Measurements from ENCODE around the gene ERVFRD-1. TPM values are rescaled to one million over a fixed set of nuclear protein-coding genes. Genes with fewer than 3 reads are reported as not detected.

Gene ERVFRD-1
- total and polyA plus RNA-seq, 2 of the 13 experiments (the other 11 are each of a cell fraction or from before 2014, with no cell fraction given), result not detected

- 0 out of 2 replicates have a peak, but pooled peaks have one; percentile 43 for TF ChIP-seq ZSCAN31 (CRISPR knock-in tag; IDR thresholded peaks at IDR 0.05; ENCODE audit: low read depth)
- peak; percentile 57; the same call in 1 of the 2 replicates for TF ChIP-seq ZNF644 (CRISPR knock-in tag; IDR thresholded peaks at IDR 0.05; ENCODE audit: low read depth)
- no peak for TF ChIP-seq ZNF678 (CRISPR knock-in tag; IDR thresholded peaks at IDR 0.05)
- no peak for TF ChIP-seq ZNF234 (CRISPR knock-in tag; conservative IDR thresholded peaks at IDR 0.05)
- peak; percentile 72 for TF ChIP-seq NCOA2 (CRISPR knock-in tag; IDR thresholded peaks at IDR 0.05)
- no peak for TF ChIP-seq SCMH1 (CRISPR knock-in tag; IDR thresholded peaks at IDR 0.05; ENCODE audit: borderline replicate concordance)
- TF ChIP-seq REPIN1 (CRISPR knock-in tag; IDR thresholded peaks at IDR 0.05; ENCODE audit: borderline replicate concordance, low read depth), result no peak; the same call in 1 of the 2 replicates
- TF ChIP-seq PHF8 (CRISPR knock-in tag; IDR thresholded peaks at IDR 0.05), result peak; percentile 30; the same call in 1 of the 2 replicates
- TF ChIP-seq ZBTB21 (CRISPR knock-in tag; IDR thresholded peaks at IDR 0.05), result peak; percentile 85; the same call in 1 of the 2 replicates
- TF ChIP-seq ZBTB7B (CRISPR knock-in tag; IDR thresholded peaks at IDR 0.05), result peak; percentile 71
- no peak for TF ChIP-seq NR0B2 (CRISPR knock-in tag; IDR thresholded peaks at IDR 0.05)
- no peak for TF ChIP-seq DNMT1 (CRISPR knock-in tag; IDR thresholded peaks at IDR 0.05)
- TF ChIP-seq ZNF629 (CRISPR knock-in tag; conservative IDR thresholded peaks at IDR 0.05), result peak; percentile 24; the same call in 1 of the 2 replicates
- TF ChIP-seq TFDP1 (CRISPR knock-in tag; IDR thresholded peaks at IDR 0.05; ENCODE audit: borderline replicate concordance), result peak; percentile 74; the same call in 1 of the 2 replicates
- TF ChIP-seq ZSCAN9 (CRISPR knock-in tag; IDR thresholded peaks at IDR 0.05; ENCODE audit: borderline replicate concordance), result peak; percentile 57; the same call in 1 of the 2 replicates
- TF ChIP-seq ZNF20 (CRISPR knock-in tag; IDR thresholded peaks at IDR 0.05), result no peak
- TF ChIP-seq BRCA1 (CRISPR knock-in tag; IDR thresholded peaks at IDR 0.05), result no peak
- peak; percentile 17; the same call in 1 of the 2 replicates for TF ChIP-seq ERF (CRISPR knock-in tag; IDR thresholded peaks at IDR 0.05)
- TF ChIP-seq ZBTB37 (CRISPR knock-in tag; IDR thresholded peaks at IDR 0.05), result no peak
- TF ChIP-seq ZNF770 (CRISPR knock-in tag; IDR thresholded peaks at IDR 0.05), result no peak
- no peak for TF ChIP-seq CBX5 (CRISPR knock-in tag; IDR thresholded peaks at IDR 0.05; ENCODE audit: borderline replicate concordance)
- TF ChIP-seq NRL (CRISPR knock-in tag; IDR thresholded peaks at IDR 0.05; ENCODE audit: borderline replicate concordance), result no peak
Measured at GRCh38 chr6:11066505-11067347, 44.8 kb downstream of the ERVFRD-1 start (continued).

Data from HepG2 (cell line).